HG02885 (cell line): ENCODE data around the gene ERBB2.
A peak's percentile ranks its signal among the peaks of the same experiment; 100 is the strongest.
"Not testable (repeated sequence)": the region's sequence is repeated elsewhere in the genome, so short reads cannot be mapped to it uniquely, and the experiment has no call there.

Source experiments
- ATAC-seq: cut with Tn5 transposase; IDR thresholded peaks from one replicate; pipeline ENCODE4 v1.9.1; 2021; ENCODE audit warnings: mild to moderate bottlenecking; ENCODE audit not compliant: unreplicated experiment, poor library complexity

The ERBB2 gene

GRCh38 chr17:39739885-39740356, 40.1 kb downstream of the ERBB2 start:
- no peak for ATAC-seq

GRCh38 chr17:39740357-39741111, 40.7 kb downstream of the ERBB2 start:
- no peak for ATAC-seq

- no peak for ATAC-seq
Measured at GRCh38 chr17:39742126-39742855, 42.4 kb downstream of the ERBB2 start.

GRCh38 chr17:39742856-39743436, 43.1 kb downstream of the ERBB2 start:
- no peak for ATAC-seq

- ATAC-seq = no peak
Measured at GRCh38 chr17:39744075-39744835, 44.4 kb downstream of the ERBB2 start.

GRCh38 chr17:39744836-39745215, 45.0 kb downstream of the ERBB2 start:
- no peak for ATAC-seq

GRCh38 chr17:39745335-39746144, 45.7 kb downstream of the ERBB2 start:
- ATAC-seq = no peak

GRCh38 chr17:39746145-39746461, 46.2 kb downstream of the ERBB2 start:
- ATAC-seq = no peak

- no peak for ATAC-seq
Measured at GRCh38 chr17:39747745-39748144, 47.9 kb downstream of the ERBB2 start.

GRCh38 chr17:39748444-39749034, 48.7 kb downstream of the ERBB2 start:
- not testable (repeated sequence) for ATAC-seq

- ATAC-seq = no peak
Measured at GRCh38 chr17:39750131-39751015, 50.5 kb downstream of the ERBB2 start.

GRCh38 chr17:39751016-39751543, 51.2 kb downstream of the ERBB2 start:
- no peak for ATAC-seq

- no peak for ATAC-seq
Measured at GRCh38 chr17:39751637-39752036, 51.8 kb downstream of the ERBB2 start.

- ATAC-seq = no peak
Measured at GRCh38 chr17:39752241-39752881, 52.5 kb downstream of the ERBB2 start.

- peak; percentile 31 for ATAC-seq
Measured at GRCh38 chr17:39753514-39754160, 53.8 kb downstream of the ERBB2 start.

- ATAC-seq = peak; percentile 70
Measured at GRCh38 chr17:39754161-39754957, 54.5 kb downstream of the ERBB2 start.
